GOT3 (cell line): ENCODE measurements around the gene FANK1.
"Not testable (repeated sequence)": the region's sequence is repeated elsewhere in the genome, so short reads cannot be mapped to it uniquely, and the experiment has no call there.

ENCODE experiments used
- DNase-seq: peaks from one replicate; lab custom pipeline; 2025; ENCODE audit warnings: mixed read lengths; lab: John Stamatoyannopoulos, UW

The FANK1 gene

DNA sequence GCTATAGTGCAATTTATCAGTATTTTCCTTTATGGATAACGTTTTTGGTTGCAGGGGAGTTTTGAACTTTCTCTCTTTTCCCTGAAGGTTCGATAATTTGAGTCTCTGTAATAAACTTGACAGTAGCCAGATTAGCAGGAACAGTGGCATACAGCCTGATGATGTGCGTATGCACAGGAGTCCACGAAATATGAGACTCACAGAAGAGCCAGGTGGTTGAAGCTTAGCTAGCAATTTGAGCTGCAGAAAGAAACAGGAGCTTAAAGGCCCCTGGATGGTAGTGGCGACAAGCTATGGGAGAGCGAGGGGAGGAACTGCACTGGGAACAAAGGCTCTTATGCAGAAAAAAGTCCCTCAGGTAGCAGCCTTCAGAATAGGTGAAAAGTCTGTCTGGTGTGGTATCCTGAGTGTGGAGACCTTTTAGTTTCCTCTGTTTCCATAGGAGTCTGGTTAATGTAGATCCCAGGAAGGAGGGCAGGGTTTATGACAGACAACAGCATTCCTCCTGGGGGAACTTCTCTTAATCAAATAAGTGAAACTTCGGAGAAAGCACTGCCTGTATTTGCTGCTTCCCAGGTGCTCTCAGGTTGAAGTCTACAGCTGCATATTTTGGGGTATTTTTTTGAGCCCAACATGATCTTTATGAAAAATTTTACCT lies 32.7 kb downstream of the FANK1 start:
- DNase-seq = no peak

DNA sequence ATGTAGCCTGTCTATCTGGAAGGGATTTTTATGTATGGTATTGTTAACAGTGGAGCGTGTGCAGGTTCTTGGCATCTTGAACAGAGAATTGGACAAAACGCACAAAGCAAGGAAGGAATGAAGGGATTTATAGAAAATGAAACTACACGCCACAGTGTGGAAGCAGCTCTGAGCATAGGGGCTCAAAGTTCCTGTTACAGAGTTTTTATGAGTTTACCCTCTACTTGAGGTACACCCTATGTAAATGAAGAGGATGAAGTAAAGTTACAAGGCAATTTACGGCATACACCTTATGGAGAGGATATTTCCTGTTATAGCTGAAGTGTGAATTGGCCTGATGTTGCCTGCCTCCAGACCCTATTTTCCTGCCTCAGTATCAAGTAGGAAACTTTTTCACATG lies 33.3 kb downstream of the FANK1 start:
- DNase-seq = no peak

- no peak for DNase-seq
Measured at GRCh38 chr10:125933693-125934092, 37.3 kb downstream of the FANK1 start.

DNA sequence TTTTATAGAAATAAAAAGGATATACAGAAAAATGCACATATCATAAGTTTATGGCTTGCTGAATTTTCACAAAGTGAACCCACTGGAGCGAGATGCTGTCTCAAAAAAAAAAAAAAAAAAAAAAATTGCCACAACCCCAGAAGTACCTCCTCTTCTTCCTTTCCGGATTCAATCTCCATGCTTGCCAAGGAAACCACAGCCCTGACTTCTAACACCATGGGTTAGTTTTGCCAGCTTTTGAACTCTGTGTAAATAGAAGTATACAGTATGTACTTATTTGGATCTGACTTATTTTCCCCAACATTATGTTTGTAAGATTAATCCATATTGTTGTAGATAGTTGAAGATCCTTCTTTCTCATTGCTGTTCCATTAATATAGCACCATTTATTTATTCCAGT lies 40.0 kb downstream of the FANK1 start:
- DNase-seq = no peak

DNA sequence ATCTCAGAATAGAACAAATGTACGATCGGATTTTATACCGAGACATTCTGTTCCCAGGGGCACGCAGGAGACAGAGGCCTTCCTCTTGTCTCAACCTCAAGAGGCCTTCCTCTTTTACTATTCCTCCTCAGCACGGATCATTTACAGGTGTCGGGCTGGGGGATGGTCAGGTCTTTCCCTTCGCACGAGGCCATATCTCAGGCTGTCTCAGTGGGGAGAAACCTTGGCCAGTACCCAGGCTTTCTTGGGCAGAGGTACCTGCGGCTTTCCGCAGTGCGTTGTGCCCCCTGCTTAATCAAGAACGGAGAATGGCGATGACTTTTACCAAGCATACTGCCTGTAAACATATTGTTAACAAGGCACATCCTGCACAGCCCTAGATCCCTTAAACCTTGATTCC lies 44.2 kb downstream of the FANK1 start:
- no peak for DNase-seq

DNA sequence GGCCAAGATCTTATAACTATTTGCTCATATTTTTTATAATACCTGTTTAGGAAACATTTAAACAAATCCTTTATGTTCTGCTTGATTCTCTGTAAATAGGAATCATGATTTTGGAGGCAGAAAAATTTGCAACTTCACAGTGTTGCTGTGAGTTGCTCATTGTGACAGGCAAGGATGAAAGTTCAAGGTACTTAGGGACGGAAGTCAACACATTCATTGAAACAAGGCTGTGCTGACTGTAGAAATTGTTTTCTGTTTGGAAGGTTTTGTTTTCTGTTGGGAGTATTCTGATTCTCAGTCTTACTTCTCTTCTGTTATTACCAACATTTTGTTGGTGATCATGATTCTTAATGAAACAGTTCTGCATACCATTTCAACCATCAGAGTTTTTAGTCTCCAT lies 54.9 kb downstream of the FANK1 start:
- no peak for DNase-seq

DNA sequence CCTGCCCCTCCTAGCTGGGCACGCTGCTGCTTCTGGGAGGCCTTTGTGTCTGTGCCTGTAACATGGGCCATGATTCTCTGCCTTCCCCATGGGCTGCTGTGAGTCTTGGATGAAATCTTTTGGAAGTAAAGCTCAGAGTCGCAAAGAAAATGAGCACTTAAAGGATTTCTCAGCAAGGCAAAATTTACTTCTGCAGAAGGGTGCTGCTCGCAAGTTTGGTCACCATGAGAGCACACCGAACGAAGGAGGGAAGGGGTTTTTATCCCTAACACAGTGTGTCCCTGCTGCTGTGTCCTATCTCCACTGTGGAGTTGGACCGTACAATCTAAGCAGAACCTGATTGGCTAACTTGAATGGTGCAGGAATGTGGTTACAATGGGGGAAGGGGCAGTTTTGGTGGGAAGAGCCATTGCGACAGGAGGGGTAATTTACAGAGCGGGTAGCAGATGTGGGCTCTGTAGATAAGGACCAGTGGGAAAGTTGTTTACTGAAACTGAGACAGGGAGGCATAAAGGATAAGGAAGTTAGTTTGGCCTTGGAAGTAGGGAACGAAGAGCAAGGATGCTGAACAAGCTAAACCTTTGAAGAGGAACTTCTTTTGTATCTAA lies 57.5 kb downstream of the FANK1 start:
- no peak for DNase-seq

DNA sequence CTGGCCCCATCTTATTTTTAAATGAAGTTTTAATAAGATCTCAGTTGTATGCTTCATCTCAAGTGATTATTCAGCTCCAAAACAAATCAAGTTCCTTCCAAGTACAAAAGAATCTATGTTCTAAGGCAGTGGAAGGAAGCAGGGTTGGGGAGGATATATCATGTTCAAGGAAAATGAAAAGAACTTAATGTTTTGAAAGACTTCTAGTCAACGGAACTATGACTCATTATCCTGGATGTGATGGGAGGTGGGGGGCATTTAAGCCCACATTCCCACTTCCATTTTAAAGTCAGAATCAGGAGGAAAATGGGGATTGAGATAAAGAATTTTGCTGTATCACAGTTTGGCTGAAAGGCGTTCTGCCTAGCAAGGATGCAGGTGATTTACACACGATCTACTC lies 59.4 kb downstream of the FANK1 start:
- no peak for DNase-seq

- DNase-seq = no peak
Measured at GRCh38 chr10:125961743-125962142, 65.4 kb downstream of the FANK1 start.

DNA sequence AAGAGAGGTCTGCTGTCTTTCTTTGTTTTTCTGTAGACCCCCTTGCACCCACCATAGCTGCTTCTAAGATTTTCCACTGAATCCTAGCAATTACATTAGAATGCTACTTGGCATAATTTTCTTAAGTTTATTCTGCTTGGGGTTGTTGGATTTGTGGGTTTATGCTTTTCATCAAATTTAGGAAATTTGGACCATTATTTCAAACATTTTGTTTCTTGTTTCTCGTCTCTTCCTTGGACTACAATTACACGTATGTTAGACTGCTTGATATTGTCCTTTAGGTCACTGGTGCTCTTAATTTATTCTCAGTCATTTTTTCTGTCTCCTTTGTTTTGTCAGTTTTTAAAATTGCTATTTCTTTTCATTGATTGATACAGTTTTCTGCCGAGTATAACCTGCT lies 65.8 kb downstream of the FANK1 start:
- no peak for DNase-seq

DNA sequence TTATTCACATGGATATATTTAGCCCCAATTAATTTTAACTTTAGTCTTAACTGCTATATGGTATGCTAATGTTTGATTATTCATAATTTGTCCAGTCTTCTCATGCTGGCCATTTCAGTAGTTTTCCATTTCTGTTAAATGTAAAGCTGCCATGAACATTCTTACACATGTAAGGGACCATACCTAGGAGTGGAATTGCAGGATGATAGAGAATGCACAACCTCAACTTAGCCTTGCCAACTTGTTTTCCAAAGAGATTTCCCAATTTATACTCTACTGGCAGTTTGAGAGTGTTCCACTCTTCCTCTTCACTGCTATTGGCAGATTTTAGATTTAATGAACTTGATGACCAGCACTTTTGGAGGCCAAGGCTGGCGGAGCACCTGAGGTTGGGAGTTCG lies 68.2 kb downstream of the FANK1 start:
- no peak for DNase-seq

- DNase-seq = no peak
Measured at GRCh38 chr10:125967533-125967932, 71.2 kb downstream of the FANK1 start.

DNA sequence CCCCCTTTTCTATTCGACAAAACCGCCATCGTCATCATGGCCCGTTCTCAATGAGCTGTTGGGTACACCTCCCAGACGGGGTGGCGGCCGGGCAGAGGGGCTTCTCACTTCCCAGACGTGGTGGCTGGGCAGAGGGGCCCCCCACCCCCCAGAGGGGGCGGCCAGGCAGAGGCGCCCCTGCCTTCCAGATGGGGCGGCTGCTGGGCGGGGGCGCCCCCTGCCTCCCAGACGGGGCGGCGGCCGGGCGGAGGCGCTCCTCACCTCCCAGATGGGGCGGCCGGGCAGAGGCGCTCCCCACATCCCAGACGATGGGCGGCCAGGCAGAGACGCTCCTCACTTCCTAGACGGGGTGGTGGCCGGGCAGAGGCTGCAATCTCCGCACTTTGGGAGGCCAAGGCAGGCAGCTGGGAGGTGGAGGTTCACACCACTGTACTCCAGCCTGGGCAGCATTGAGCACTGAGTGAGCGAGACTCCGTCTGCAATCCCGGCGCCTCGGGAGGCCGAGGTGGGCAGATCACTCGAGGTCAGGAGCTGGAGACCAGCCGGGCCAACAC lies 73.8 kb downstream of the FANK1 start:
- DNase-seq = not testable (repeated sequence)

DNA sequence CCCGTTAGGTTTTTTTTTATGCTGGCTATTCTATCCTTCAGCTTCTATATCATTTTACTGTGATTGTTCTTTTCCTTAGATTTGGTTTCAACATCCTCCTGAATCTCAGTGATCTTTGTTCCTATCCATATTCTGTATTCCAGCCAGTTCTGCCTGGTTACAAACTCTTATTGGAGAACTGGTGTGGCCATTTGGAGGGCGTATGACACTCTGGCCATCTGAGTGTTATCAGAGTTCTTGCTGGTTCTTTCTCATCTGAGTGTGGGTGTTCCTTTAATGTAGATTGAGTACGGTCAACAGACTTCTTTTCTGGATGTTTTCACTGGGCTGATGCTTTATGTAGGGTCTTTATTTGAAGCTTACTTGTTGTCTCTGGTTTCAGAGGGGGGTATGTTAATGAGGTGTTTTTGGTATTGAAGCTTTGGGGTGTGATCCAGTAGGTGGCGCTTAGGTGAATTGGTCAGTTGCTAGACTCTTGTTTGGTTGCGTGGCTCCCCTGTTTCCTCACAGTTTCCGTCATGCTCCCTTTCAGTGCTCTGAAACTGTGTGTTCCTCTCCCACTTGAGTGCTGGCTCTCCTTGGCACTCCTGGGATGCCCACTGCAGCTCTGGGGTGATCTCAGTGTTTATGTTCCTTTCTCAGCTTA lies 80.7 kb downstream of the FANK1 start:
- no peak for DNase-seq

DNA sequence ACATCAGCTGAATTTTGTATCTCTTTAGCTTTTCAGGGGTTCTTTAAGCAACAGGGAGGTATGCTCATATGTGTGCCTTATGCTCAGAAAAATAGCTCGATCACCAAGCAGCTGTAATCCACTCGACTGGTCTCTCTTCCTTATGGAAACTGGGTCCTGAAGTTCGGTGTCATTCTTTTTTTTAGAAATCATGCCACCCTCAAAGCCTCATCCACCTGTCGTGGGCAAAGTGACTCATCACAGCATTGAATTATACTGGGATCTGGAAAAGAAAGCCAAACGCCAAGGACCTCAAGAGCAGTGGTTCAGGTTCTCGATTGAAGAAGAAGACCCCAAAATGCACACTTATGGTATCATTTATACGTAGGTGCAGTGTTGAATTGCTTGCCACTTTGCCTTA lies 83.6 kb downstream of the FANK1 start:
- DNase-seq = no peak

DNA sequence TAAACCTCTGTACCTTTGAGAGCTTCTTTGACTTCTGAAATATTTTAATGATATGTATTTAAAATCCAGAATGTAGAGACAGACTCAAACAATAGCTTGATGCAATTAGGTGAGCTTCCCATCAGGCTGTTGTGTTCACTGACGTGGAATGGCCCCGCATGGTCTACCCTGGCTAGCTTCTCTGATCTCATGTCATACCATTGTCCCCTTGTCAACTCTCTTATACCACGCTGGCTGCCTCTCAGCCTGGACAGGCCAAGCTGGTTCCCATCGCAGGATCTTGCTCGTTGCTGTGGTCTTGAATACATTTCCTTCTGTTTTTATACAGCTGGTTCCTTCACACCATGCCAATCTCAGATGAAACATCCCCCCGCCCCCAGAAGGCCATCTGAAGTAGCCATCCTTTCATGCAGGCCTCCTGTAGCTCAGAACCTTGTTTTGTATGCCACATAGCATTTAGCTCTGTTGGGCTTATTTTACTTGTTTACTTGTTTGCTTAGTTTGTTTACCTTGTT lies 84.2 kb downstream of the FANK1 start:
- DNase-seq = no peak

DNA sequence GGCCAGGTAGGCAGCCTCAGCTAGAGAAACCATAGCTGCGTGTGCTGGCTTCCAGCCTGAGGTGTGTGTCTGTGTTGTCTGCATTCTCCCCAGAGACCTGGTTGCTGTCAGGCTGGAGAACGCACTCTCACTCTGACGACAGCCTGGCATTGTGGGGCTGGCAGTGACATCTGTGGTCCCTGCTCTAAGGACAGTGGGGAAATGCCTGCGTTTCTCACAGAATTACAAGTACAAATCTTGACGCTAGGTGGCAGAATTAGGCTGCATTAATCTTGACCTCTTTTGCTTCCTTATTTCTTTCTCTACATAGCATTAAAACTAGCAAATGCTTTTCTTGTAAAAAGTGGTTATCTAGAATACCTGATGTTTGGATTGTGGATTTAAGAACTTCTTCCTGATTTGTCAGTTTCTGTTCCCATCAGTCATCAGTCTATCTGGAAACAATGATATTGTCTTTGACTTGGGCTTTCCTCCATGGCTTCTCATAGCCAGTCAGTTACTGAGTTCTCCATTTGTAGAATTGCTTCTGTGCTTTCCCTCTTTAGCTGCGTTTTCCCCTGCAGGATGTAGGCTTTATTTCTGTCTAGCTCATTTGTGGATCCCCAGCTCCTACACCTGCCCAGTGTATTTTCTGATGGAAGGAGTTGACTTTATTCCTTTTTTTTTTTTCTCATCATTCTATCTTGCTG lies 86.0 kb downstream of the FANK1 start:
- no peak for DNase-seq

DNA sequence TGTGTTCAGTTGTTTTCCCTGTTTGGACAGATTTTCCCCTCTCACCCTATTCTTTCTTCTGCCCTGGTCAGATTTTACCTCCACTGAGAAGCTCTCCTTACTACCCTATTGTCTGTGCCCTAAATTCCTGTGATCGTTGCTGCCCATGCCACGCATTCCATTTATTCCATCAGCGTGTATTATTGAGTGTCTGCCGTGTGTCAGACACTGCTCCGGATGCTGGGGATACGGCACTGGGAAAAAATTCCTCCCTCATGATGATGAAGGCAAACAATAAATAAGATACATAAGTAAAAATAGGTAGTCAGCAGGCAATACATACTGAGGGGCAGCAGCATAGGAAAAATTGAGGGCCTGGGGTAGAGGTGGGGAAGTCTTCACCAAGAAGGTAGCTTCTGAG lies 86.8 kb downstream of the FANK1 start:
- DNase-seq = no peak

DNA sequence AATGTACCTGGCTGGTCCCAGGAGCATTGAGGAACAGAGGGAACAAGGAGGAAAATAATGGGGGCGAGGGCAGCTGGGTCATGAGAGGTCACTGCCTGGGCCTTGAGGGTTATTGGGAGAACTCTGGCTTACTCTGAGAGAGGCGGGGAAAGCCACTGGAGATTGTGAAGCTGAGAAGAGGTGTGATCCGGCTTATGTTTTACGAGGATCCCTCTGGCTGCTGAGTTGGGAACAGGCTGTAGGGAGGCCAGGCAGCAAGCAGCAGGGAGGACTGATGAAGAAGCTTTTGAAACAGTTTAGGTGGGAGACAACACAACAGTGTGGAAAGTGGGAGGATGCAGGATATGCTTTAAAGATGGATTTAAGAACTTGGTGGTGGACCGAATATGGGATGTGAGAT lies 87.3 kb downstream of the FANK1 start:
- no peak for DNase-seq

GRCh38 chr10:125984346-125984745 lies 88.0 kb downstream of the FANK1 start:
- no peak for DNase-seq

DNA sequence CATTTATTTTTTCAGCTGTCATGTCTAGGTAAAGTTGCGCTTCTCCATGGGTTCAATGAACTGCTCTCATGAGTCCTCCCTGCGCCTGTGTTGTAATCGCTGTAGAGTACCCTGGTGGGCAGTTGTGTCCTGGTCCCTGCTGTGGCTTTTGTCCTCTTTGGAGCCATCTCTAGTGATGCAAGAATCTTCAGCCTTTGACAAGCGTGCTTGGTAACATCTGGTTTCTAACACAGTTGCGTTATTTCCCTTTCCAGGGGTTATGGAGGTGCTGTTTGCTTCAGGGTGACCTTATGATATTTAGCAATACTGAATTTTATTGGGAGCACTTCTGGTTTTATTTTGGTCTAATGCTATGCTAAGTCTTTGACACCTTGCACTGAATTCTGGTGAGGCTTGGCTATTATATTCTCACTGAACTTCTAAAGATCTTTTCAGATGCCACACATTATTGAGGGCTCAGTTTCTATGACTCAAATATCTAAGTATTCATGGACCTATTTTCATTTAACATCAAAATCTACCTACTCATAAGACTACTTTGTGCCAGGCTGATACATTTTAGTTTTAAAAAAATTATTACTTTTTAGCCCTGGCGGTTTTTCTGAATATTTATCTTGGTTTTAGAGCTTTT lies 88.6 kb downstream of the FANK1 start:
- no peak for DNase-seq
